HG03457 (cell line): ENCODE results near the gene DNAJA2.
"Not testable (repeated sequence)": the region's sequence is repeated elsewhere in the genome, so short reads cannot be mapped to it uniquely, and the experiment has no call there.

Experiments used
- ATAC-seq: cut with Tn5 transposase; IDR thresholded peaks from one replicate; pipeline ENCODE4 v1.9.1; 2021; ENCODE audit warnings: moderate number of reproducible peaks; ENCODE audit not compliant: unreplicated experiment

The DNAJA2 gene

DNA sequence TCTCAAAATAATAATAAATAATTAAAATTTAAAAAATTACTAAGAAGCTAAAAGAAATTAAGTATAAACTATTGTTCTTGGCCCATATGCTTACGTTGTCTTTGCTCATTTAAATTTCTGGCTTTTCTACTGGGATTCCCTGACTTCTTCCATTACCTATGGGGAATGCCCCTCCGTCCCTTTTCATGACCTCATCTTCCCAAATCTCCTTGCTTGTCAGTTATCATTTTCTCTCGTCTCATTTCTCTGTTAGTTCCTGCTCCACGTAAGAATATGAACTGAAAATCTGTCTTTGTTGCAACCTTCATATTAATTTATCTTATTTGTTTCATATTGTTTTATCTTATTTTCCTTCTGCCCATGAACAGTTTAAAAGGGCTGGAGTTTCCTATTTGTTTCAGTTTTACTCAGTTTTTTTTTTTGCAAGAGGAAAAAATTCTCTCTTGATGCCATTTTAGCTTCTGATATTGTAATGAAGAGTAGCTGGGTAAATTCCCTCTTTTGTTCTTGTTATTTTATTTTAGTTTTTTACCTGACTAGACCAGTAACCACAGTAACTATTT lies 2.5 kb upstream of the DNAJA2 start:
- no peak for ATAC-seq

DNA sequence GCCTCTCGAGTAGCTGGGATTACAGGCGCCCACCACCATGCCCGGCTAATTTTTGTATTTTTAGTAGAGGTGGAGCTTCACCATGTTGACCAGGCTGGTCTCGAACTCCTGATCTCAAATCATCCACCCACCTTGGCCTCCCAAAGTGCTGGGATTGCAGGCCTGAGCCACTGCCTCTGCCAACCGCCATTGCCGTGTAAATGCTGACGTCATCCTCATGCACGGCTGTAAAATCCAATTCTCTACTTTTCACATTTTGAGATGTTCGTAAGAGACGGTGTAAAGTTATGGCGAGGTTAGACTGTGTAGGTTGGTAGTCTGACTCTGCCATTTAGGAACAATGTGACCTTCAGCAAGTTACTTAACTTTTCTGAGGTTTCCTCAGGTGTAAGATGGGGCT lies 1.7 kb upstream of the DNAJA2 start:
- no peak for ATAC-seq

DNA sequence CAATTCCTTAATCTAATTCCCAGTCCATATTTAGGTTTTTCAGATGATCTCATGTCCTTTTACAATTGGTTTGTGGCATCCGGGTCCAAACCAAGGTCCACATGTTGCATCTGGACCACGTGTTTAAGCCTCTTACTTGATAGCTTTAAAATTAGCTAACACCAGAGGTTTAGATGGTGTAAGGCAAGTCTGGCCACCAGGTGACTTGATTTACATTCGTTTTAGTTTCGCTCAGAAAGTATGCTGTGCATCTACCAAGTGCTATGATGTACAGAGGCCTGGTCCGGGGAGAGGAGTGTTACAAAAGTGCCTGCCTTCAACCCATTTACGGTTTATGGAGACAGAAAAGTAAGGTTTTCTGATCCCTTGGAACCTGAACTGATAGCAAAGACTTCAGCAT lies 878 bp upstream of the DNAJA2 start:
- ATAC-seq: no peak

DNA sequence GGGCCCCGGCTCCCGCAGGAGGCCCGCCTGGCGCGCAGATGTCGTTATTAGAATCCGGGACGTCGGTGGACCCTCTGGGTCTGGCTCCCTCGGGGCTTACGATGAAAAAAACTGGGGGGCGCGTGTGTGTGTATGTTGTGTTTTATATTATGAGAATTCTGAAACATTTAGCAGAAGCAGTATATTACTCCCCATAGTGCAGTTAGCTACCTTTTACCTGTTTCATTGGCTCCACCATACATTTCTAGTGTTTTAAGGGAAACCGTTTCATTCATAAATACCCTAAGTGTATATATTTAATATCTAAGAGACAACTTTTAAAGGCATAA lies 486 bp upstream of the DNAJA2 start:
- no peak for ATAC-seq

DNA sequence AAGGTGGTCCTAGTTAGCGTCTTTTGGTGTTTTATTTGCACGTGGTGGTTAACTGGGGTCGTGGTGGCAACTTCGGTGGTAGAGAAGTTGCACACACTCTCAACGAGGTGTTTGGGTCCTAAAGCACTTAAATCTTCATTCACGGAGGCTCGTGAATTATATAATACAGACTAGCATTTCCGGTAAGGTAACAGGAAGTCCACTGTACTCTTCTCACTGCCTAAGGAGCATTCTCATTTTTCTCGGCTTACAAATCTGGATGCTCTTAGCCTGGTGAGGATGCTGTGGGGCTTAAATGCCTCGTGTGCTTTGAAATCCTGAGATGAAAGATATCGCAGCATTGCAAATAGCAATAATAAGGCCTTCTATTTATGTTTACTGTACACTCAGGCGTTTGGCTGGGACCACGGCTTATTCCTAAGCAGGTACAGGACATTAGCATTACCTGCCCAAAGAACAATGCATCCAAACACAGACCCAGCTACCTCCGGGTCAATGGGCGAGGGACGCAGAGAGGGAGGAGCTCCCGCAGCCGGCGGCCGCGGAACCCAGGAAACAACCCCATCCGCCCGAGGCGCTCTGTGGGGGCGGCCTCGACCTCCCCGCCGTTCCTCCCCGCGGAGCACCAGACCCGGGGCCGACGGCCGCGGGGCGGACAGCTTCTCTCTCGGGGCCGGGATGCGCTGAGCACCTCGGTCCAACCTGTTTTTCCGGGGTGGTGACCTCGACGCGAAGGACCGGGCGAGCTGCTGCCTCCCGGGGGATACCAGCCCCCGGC lies 856 bp downstream of the DNAJA2 start:
- ATAC-seq: peak; percentile 30

DNA sequence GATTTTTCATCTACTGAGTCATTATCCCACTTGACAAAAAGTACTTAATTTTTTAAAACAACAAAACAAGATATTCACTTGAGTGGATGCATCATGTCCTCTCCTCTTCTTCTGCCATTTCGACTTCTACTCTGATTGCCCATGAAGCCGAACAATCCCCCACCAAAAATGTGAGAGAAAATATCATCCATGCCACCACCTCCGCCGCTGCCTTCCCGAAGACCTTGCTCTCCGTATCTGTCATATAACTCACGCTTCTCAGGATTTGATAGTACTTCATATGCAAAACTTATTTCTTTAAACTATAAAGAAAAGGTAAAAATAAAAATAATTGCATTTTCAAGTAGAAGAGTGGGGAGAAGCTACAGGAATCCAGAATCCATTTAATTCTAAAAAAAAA lies 2.2 kb downstream of the DNAJA2 start:
- ATAC-seq: no peak

DNA sequence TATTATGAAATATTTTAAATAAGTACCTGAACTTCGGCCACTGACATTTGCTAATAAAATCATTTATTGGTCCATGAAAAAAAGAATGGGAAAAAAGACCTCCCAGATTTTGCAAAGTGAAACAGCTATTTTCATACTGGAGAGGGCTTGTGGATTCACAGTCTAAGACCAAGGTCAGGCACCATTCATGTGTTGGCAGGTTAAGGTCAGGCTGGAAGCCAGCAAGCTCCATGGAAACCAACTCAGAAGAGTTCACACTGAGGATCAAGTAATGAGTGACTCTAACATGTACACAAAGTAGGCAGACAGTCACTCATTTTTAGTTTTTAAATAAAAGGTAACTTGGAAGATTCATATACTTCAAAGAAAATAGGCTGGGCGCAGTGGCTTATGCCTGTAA lies 3.4 kb downstream of the DNAJA2 start:
- ATAC-seq: no peak

DNA sequence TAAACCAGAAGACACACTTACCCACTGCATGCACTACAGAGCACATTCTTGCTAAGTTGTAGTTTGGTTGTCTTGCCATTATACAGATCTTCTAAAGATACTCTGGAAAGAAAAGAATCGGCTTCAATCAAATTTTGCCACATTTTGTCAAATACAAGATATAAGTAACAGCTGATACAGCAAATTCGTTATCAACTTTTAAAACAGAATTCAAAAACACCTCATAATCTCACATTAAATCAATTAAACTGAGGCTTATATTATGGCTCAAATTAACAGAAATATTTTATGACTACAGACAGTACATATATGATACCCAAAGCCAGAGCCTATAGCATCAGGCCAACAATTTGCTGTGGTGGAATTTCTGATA lies 5.4 kb downstream of the DNAJA2 start:
- no peak for ATAC-seq

DNA sequence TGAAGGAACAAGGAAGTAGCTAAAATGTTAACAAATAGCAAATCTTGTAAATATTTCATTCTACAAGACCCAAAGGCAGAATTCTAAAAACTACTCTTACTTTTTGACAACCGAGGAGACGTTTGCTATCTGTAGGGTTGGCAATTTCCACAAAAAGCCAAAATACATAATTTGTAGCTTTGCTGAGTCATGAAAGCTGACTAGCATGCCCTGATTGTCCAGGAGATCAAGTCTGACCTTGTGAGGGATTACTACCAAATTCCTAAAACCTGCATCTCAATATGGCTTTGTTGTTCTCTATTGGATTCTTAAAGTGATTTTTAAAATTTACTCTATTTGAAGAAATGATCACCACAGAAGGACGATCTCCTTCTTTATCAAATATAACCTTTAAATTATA lies 10.8 kb downstream of the DNAJA2 start:
- no peak for ATAC-seq

DNA sequence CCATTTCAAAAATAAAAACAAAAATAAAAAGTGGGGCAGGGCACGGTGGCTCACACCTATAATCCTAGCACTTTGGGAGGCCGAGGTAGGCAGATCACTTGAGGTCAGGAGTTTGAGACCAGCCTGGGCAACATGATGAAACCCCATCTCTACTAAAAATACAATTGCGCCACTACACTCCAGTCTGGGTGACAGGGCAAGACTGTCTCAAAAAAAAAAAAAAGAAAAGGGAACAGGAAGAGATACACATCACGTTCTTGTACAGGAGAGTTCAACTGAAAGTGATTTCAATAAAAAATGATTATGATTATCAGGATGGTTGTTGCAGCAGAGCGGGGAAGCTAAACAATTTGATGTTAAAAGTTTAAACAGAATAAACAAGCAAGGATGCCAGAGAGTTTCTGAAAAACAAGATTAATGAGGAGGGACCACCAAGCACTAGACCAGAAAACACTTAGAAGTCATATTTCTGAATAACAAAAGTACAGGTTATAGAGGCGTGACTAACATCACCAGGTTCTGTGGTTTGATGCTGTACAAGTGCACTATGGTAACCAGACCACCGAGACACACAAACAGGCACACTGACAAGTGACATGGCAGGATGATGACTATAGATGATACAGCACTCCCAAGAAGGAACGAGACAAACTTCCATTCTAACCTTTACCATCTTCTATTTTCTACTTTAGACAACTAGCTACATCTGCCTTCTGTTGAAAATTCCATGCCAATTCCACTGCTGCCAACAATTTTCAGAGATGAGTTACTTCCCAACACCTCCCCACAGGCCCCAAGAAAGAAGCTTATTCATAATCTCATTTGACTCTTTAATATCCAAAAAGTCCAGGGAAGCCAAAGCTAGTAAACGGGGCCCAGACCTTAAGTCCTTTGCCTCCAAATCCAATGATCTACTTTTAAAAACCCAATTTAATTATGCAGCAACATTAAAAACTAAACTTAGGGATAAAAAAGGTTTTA lies 11.8 kb downstream of the DNAJA2 start:
- ATAC-seq: peak; percentile 66

DNA sequence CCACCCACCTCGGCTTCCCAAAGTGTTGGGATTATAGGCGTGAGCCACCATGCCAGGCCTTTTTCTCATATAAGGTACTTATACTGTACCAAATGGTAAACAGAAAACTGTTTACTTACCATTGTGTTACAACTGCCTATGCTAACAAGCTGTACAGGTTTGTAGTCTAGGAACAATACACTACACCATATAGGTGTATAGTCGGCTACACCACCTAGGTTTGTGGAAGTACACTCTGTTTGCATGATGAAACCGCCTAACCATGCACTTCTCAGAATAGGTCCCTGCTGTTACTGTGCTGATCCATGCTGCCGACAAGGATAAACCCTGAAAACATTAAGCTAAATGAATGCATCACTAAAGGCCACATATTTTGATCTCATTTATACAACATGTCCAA lies 18.9 kb downstream of the DNAJA2 start:
- no peak for ATAC-seq

DNA sequence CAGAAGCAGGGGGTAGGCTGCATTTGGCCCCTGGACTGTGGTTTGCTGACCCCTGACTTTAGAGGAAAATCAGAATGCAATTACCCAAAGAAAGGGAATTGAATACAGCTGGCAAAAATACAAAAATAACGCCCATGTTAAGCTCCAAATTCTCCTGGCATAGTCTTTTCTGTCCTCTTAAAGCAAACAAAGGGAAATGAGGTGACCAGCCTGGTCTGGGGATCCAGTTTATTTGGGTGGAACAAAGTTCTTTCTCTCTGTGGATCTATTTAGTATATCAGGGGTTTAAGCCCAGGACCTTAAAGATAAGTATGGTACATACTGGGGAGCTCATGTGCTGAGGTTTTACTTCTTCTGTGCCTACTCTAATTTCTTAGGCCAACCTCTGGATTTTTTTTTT lies 23.5 kb downstream of the DNAJA2 start:
- no peak for ATAC-seq

DNA sequence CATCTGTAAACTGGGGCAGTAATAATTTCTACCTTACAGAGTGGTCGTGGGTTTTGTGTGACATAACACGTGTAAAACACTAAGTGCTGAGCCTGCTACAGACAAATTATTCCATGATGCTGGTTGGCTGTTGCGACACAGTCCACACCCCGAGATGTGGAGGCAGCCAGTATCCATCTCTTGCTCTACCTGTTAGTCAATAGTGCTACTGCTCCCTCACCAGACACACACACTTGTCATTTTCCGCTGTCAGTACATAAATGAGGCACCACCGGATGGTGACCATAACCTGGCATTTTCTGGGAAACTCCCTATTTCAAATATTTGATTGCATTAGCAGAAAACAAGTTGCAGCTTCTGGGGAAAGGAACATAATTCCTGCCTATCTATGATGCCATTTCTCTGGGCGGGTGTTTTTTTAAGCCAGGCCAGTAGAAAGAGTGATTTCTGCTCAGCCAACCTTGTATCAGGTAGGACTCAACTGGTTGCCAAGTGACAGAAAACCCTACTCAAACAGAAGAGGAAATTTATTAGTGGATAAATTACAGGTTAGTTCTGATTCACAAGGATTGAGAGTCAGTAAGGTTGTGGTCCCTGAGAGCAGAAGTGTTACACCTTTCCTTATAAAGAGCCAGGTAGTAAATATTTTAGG lies 24.1 kb downstream of the DNAJA2 start:
- ATAC-seq: no peak

DNA sequence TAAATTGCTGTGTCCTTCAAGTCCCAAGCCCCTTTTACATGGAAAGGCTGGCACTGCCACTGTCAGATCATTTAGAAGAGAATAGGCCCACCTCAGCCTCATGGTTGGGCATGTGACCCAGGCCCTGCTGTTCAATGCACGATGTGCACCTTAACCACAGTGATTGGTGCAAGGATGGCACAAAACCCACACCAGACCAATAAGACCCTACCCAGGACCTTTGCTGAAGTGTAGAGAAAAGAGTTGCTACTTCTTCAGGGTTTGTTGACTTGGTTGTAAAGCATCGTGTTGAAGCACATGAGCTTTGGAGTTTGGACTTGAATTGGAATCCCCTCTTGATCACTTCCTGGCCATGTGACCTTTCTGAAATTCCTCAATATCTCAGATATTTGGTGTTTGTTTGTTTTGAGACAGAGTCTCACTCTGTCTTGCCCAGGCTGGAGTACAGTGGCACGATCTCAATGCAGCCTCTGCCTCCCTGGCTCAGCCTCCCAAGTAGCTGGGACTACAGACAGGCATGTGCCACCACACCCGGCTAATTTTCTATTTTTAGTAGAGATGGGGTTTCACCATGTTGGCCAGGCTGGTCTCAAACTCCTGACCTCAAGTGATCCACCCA lies 24.8 kb downstream of the DNAJA2 start:
- no peak for ATAC-seq

DNA sequence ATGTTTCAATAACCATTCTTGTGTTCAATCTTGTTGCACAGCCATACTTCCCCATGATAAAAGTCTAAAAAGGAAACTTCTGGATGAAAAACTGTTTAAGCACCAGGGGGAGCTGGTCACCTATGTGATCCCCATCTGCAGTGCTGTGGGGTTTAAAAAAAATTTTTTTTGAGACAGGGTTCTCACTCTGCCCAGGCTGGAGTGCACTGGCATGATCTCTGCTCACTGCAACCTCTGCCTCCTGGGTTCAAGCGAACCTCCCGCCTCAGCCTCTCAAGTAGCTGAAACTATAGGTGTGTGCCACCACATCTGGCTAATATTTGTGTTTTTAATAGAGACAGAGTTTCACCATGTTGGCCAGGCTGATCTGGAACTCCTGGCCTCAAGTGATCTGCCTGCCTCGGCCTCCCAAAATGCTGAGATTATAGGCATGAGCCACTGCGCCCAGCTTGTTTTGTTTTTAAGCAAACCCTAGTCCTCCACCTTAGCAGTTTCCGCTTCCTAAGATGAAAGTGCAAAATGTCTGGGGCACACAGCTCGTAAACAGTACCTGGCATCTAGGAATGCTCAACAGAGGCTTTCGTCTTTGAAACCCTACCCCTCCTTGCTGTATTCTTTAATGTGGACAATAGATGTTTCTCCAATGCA lies 25.4 kb downstream of the DNAJA2 start:
- peak; percentile 65 for ATAC-seq

DNA sequence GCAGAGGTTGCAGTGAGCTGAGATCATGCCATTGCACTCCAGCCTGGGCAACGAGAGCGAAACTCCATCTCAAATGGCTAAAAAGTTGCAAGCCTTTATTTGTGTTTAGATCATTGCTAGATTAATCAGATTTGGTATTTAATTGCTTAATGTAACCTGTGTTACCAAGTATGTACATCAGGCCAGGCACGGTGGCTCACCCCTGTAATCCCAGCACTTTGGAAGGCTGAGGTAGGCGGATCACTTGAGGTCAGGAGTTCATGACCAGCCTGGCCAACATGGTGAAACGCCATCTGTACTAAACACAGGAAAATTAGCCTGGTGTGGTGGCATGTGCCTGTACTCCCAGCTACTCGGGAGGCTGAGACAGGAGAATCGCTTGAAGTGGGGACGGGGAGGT lies 28.8 kb downstream of the DNAJA2 start:
- ATAC-seq: not testable (repeated sequence)

DNA sequence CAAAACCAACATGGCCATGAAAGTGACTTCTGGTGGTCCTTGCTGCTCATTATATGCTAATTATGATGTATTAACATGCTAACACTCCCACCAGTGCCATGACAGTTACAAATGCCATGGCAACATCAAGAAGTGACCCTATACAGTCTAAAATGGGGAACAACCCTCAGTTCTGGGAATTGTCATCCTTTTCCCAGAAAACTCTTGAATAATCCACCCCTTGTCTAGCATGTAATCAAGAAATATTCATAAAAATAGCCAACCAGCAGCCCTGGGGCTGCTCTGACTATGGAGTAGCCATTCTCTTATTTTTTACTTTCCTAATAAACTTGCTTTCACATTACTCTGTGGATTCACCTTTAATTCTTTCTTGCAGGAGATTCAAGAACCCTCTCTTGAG lies 35.9 kb downstream of the DNAJA2 start:
- ATAC-seq: no peak

DNA sequence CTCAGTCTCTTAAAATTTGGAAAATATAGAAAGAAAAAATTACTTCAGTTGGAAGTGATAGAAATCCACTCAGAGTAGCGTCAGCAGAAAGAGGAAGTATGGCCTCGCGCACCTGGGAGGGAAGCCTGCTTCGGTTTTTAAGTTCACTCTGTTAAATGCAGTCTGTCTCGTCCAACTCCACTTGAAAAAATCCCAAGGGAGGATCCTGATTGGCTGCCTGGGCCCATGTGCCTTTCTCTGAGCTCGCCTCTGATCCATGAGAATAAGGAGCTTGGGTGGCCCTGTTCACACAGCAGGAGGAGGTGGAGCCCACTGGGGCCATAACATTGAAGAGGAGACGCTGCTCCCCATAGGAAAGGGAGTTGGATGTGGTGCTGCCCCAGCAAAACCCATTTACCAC lies 40.7 kb downstream of the DNAJA2 start:
- ATAC-seq: no peak

DNA sequence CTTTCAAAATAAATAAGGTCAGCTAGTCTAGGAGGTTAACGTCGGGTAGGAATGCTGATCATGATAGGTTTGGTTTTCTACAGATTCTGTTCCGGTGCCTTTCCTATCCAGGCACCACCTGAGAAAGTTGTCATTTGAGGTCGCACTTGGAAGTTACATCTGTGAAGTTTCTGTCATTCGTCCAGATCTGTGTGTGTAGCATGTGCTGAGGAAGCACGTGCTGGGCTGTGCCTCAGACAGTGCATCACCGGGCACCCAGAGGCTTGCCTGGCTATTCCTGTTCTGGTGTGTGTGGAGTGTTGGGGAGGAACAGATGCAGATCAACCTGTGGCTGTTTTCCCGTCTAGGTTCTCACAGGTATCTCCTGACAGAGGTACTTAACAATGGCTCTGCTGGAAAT lies 42.6 kb downstream of the DNAJA2 start:
- ATAC-seq: no peak
